Large intestine (tissue), 12 donors: ENCODE data around the gene SEPTIN6. TPM values are rescaled to one million over a fixed set of nuclear protein-coding genes. Genes with fewer than 3 reads are reported as not detected.

Source experiments
- DNase-seq, 2 donors: peaks; one replicate each; pipeline versions ENCODE4 v3.0.0 to v3.0.0-alpha.2; 2013
- H3K27ac ChIP-seq: one replicate; pipeline ENCODE4 v1.5.1; 2013; ENCODE audit warnings: low read length
- H3K27me3 ChIP-seq: 2 replicates; pipeline ENCODE4 v1.6.1; 2013; ENCODE audit warnings: low read length; ENCODE audit not compliant: control insufficient read depth, insufficient read depth
- H3K36me3 ChIP-seq: 2 replicates; pipeline ENCODE4 v1.6.1; 2013; ENCODE audit warnings: low read length; ENCODE audit not compliant: control insufficient read depth, insufficient read depth
- H3K4me1 ChIP-seq: one replicate; pipeline ENCODE4 v1.6.1; 2013; ENCODE audit warnings: low read length; ENCODE audit not compliant: control insufficient read depth, insufficient read depth
- H3K4me3 ChIP-seq: one replicate; pipeline ENCODE4 v1.5.1; 2013; ENCODE audit warnings: low read length
- H3K9me3 ChIP-seq: one replicate; pipeline ENCODE4 v1.6.1; 2013; ENCODE audit warnings: mild to moderate bottlenecking, low read depth, low read length, moderate library complexity; ENCODE audit not compliant: control insufficient read depth
- WGBS: methylation state at CpG from one replicate; pipeline ENCODE4 v1.1.5; 2013; ENCODE audit warnings: low lambda C conversion rate; ENCODE audit not compliant: insufficient coverage; 5-methylcytosine and 5-hydroxymethylcytosine counted together
- long read RNA-seq, 11 donors: transcript quantifications; one replicate each; lab custom pipeline, GENCODE V29; 2026
- polyA plus RNA-seq: library from polyadenylated mRNA; unstranded; fragments of 120-200 nt; gene quantifications from one replicate; pipeline ENCODE4 v1.2.1, GENCODE V29; 2013

SEPTIN6 gene
- 29.2 TPM for polyA plus RNA-seq
- long read RNA-seq, donor 1, full-length matches to known transcripts = 4 of 9 reads
- long read RNA-seq, donor 1, partial matches to known transcripts = 5 of 9 reads
- long read RNA-seq, donor 1, other reads (novel, unspliced or antisense) = 0 of 9 reads
- long read RNA-seq, donor 2, full-length matches to known transcripts = 3 of 3 reads
- long read RNA-seq, donor 2, partial matches to known transcripts = 0 of 3 reads
- long read RNA-seq, donor 2, other reads (novel, unspliced or antisense) = 0 of 3 reads
- long read RNA-seq, donor 3, partial matches to known transcripts = 0 of 1 reads
- long read RNA-seq, donor 3, other reads (novel, unspliced or antisense) = 0 of 1 reads
- long read RNA-seq, donor 4 = 0 reads
- long read RNA-seq, donor 5, full-length matches to known transcripts = 6 of 6 reads
- long read RNA-seq, donor 5, partial matches to known transcripts = 0 of 6 reads
- long read RNA-seq, donor 5, other reads (novel, unspliced or antisense) = 0 of 6 reads
- long read RNA-seq, donor 6, full-length matches to known transcripts = 4 of 9 reads
- long read RNA-seq, donor 6, partial matches to known transcripts = 5 of 9 reads
- long read RNA-seq, donor 6, other reads (novel, unspliced or antisense) = 0 of 9 reads
- long read RNA-seq, donor 7, partial matches to known transcripts = 0 of 2 reads
- long read RNA-seq, donor 7, other reads (novel, unspliced or antisense) = 0 of 2 reads
- long read RNA-seq, donor 8, full-length matches to known transcripts = 5 of 5 reads
- long read RNA-seq, donor 8, partial matches to known transcripts = 0 of 5 reads
- long read RNA-seq, donor 8, other reads (novel, unspliced or antisense) = 0 of 5 reads
- long read RNA-seq, donor 9, partial matches to known transcripts = 0 of 6 reads
- long read RNA-seq, donor 9, other reads (novel, unspliced or antisense) = 0 of 6 reads
- long read RNA-seq, donor 10, partial matches to known transcripts = 0 of 6 reads
- long read RNA-seq, donor 10, other reads (novel, unspliced or antisense) = 0 of 6 reads
- long read RNA-seq, donor 11, full-length matches to known transcripts = 3 of 3 reads
- long read RNA-seq, donor 11, partial matches to known transcripts = 0 of 3 reads
- long read RNA-seq, donor 11, other reads (novel, unspliced or antisense) = 0 of 3 reads

DNA sequence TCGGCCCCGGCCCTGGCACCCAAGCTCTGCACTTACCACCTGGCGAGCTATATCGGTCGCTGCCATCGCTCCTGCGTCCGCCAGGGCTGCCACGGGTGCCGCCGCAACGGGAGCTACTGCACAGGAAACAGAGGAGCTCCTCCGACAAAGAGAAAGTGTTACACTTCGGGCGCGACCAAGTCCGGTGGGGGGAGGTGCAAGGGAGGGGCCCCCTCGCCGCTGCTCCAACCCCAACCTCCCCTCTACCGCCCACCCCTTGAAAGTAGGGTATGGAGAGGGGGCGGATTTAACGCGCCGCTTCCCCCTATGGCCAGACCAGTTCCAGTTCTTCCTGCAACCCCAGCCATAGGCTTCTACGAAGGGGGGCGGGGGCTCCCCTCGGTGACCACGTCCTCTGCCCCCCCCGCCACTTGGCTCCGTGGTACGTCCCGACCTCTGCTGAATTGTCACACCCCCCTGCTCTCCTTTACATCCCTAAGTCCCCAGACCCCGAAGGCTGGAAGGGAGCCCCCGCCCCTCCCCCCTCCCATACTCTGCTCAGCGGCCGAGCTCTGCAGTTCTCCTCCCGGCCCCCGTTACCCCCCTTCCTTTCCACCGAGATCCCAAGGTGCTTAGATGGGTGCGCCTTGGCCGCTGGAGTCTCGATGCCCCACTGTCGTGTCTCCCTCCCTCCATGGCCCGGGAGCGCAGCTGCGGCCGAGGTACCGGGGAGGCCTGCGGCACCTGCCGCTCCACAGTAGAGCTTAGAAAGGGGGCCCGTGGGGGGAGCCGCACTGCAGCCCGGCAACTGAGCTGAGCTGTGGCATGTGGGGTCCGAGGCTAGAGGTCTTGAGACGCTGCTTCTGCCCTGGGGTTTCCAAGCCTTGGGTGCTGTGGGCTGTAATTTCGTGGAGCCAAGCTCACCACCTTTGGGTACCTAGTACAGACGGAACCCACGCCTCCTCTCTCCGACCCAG is at the start of gene SEPTIN6:
TSS of gene SEPTIN6 (minus strand) at position 129 of the 956 bp plus-strand sequence. CDS start at position 66, 63 bp downstream.
- Histone ChIP-seq H3K36me3 (no peaks in the 10 kb centered on the region), H3K27me3 (no peaks in the 10 kb centered on the region), H3K9me3 (no peaks in the 10 kb centered on the region), H3K4me3 (peak within 1 kb of the TSS; percentile 67), H3K4me1 (peaks cover 2% of the 10 kb centered on the region), H3K27ac (peak within 1 kb of the TSS; percentile 67)
- WGBS = no CpG with 5 or more reads among the region's 59 CpGs
- peak; percentile 39 to 74 for DNase-seq

GRCh38 chrX:119738742-119739141 is 45.8 kb upstream of the SEPTIN6 start:
- no CpG with 5 or more reads among the region's 5 CpGs for WGBS
- Histone ChIP-seq H3K36me3 (no peaks in the 10 kb centered on the region), H3K27me3 (no peaks in the 10 kb centered on the region), H3K4me1 (no peaks in the 10 kb centered on the region), H3K9me3 (no peaks in the 10 kb centered on the region), H3K27ac (no peak overlapping the region), H3K4me3 (no peak overlapping the region)
- DNase-seq = no peak

- Histone ChIP-seq H3K4me3 (no peak overlapping the region), H3K9me3 (no peaks in the 10 kb centered on the region), H3K27me3 (no peaks in the 10 kb centered on the region), H3K27ac (no peak overlapping the region), H3K36me3 (no peaks in the 10 kb centered on the region), H3K4me1 (no peaks in the 10 kb centered on the region)
- no peak for DNase-seq
- no CpG with 5 or more reads among the region's 12 CpGs for WGBS
These were observed 43.3 kb upstream of the SEPTIN6 start for GRCh38 chrX:119736206-119736764.

DNA sequence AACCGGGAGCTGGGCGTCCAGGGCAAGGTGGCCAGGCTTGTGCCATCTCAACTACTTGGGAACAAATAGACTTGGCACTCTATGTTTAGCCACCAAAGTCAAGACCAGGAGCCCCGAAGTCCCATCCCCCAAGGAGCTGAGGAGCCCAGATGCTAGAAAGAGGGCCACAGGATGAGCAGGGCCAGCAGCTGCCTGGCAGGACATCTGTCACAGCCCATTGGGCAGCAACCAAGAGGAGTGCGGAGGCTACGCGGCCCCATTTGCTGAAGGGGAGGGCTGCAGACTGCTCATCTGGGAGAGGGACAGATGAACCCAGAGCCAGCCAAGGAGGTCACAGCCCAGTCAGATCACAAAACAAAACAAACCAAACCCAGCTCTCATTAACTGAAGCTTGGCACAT is 42.5 kb upstream of the SEPTIN6 start:
- Histone ChIP-seq H3K9me3 (no peaks in the 10 kb centered on the region), H3K4me3 (no peak overlapping the region), H3K36me3 (no peaks in the 10 kb centered on the region), H3K4me1 (no peaks in the 10 kb centered on the region), H3K27ac (no peak overlapping the region), H3K27me3 (no peaks in the 10 kb centered on the region)
- no CpG with 5 or more reads among the region's 6 CpGs for WGBS
- no peak for DNase-seq

GRCh38 chrX:119734897-119735339 is 42.0 kb upstream of the SEPTIN6 start:
- no CpG with 5 or more reads among the region's 7 CpGs for WGBS
- H3K4me3 ChIP-seq = no peak overlapping the region
- H3K27me3 ChIP-seq = no peaks in the 10 kb centered on the region
- H3K9me3 ChIP-seq = no peaks in the 10 kb centered on the region
- H3K36me3 ChIP-seq = no peaks in the 10 kb centered on the region
- no peak overlapping the region for H3K27ac ChIP-seq
- H3K4me1 ChIP-seq = no peaks in the 10 kb centered on the region
- DNase-seq = no peak

DNA sequence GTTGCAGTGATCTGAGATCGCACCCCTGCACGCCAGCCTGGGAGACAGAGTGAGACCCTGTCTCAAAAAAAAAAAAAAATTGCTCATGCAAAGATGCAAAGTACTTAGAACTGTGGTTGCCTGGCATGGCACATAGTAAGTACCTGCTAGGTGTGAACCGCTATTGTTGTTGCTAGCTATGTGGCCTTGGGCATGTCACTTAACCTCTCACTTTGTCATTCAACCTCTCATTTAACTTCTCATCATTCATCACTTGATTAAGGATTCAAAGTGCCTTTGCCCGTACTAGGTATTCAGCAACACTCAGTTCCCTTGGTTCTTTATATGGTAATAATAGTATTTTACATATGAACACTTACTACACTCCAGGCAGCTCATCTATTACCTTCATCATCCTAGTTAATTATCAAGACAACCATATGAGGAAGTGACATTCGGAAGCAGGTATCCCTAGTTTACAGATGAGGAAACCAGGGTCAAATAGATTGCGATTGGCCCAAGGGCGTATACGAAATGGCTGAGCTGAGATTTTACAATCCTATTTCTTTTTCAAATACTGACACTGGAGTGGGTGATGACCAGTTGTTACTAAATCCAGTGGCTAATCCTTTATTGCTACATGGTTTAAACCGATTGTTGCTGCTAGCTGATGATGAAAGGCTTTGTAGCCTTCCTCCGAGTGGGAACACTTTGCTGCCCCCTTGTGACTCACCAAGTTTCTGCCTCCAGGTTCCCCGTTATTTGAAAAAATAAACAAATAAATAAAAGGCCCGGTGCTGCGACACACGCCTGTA is 36.6 kb upstream of the SEPTIN6 start:
- WGBS = no CpG with 5 or more reads among the region's 14 CpGs
- no peaks in the 10 kb centered on the region for H3K4me1 ChIP-seq
- H3K4me3 ChIP-seq = no peak overlapping the region
- H3K27me3 ChIP-seq = no peaks in the 10 kb centered on the region
- no peak overlapping the region for H3K27ac ChIP-seq
- no peaks in the 10 kb centered on the region for H3K9me3 ChIP-seq
- H3K36me3 ChIP-seq = no peaks in the 10 kb centered on the region
- peak; percentile 20 to 35 for DNase-seq

DNA sequence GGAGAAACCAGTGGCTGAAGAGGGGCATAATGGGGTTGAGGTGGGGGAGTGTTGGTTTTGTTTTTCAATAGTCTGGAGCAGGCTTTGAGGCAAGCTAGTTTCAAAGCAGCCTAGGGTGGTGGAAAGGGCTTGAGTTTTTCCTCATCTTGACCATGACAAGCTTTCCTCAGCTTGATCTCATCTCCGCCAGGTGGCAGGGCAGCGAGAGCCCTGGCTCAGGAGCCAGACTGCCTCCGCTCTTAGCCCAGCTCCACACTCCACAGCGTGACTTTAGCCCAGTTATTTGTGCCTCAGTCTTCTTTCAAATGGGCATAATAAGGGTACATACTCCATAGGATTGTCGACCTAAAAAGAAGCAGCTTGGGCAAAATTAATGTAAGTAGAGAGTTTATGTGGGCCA is 35.5 kb upstream of the SEPTIN6 start:
- no peaks in the 10 kb centered on the region for H3K27me3 ChIP-seq
- no peak for DNase-seq
- no CpG with 5 or more reads among the region's 5 CpGs for WGBS

DNA sequence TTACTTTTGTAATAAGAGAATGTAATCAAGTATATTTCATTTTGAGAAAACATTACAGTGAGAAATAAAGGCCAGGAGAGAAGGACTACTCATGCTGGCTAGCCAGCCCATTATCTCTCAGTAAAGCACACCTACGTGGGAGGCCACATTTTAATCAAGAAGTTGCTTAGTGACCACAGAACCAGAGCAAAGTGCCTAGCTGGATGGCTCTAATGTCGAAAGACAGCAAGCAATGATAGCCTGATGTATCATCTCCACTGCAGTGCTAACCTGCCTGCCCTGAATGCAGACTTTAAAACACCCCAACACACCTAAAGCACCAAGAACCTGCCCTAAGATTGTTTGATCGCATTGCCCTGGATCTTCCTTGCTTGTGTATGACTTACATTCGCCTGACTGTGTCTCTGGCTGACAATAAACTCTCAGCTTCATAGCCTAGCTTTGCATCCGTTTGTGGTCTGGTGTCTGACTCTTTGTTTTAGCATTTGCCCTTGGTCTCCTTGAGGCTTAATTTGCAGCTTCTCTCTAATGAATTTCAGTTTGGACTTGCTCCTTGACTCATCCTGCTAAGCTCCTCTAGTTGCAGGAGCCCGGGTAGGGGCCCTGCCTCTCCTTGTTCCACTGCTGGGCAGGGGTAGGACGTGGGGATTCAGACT is 34.1 kb upstream of the SEPTIN6 start:
- Histone ChIP-seq H3K9me3 (no peaks in the 10 kb centered on the region), H3K36me3 (no peaks in the 10 kb centered on the region), H3K4me3 (no peak overlapping the region), H3K4me1 (no peaks in the 10 kb centered on the region), H3K27ac (no peak overlapping the region), H3K27me3 (no peaks in the 10 kb centered on the region)
- WGBS = no CpG with 5 or more reads among the region's 7 CpGs
- no peak for DNase-seq

More for the DNA sequence above, 35.5 kb upstream of the SEPTIN6 start:
- no peak overlapping the region for H3K4me3 ChIP-seq
- H3K9me3 ChIP-seq = no peaks in the 10 kb centered on the region
- no peak overlapping the region for H3K27ac ChIP-seq
- H3K4me1 ChIP-seq = no peaks in the 10 kb centered on the region
- no peaks in the 10 kb centered on the region for H3K36me3 ChIP-seq
